Cerebellar nuclear complex (tissue), 1 donor: ENCODE data around the gene CACNA2D4.
"Not testable (repeated sequence)": the region's sequence is repeated elsewhere in the genome, so short reads cannot be mapped to it uniquely, and the experiment has no call there.

Experiments
- DNase-seq, 2 experiments: peaks; one replicate each; lab custom pipeline; 2025; lab: John Stamatoyannopoulos, UW

The CACNA2D4 gene

DNA sequence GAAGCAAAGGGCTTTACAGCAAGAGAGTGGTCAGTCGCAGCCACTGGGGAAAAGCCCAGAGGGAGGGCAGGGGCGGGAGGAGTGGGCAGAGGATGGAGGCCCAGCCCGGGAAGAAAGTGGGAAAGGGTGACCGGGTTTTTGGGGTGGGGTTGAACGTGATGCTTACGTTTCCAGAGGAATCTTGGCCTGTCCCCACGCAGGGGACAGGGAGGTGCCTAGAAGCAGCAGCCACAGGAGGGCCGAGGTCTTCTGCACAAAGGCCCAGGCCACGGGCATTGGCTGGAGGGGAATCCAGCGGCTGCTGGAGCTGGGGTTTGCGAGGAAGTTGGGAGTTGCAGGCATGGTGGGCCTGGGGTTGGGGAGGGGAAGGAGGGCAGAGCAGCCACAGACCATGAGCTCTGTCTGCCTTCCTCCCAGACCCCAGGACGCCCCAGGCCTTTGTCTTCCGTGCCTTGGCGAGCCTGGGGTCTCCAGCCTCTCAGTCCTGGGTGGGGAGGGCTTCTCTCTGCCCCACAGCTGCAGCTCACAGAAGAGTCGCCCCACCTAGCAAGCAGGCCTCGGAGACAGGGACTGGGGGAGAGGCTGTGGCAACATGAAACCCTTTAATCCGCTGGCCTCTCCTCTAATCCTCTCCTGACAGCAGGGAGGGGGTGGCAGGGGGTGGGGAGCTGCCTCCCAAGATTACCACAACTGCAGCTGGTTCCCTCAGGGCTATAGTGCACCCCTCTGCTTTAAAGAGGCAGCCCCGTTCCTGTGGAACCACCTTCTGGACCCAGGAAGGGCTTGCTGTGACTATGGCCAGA, at the start of gene CACNA2D4:
CACNA2D4 (minus strand) TSS at position 572 of the 803 bp plus-strand sequence; CDS start at position 393, 179 bp downstream.
- DNase-seq = no peak

- DNase-seq = no peak
Observed at GRCh38 chr12:1966561-1967226, 48.2 kb upstream of the CACNA2D4 start.

- no peak for DNase-seq
Observed at GRCh38 chr12:1965916-1966315, 47.5 kb upstream of the CACNA2D4 start.

GRCh38 chr12:1962051-1963020, 43.9 kb upstream of the CACNA2D4 start:
- DNase-seq = no peak

- DNase-seq = no peak
Observed at GRCh38 chr12:1956716-1957115, 38.3 kb upstream of the CACNA2D4 start.

GRCh38 chr12:1949771-1950470, 31.5 kb upstream of the CACNA2D4 start:
- no peak for DNase-seq

DNA sequence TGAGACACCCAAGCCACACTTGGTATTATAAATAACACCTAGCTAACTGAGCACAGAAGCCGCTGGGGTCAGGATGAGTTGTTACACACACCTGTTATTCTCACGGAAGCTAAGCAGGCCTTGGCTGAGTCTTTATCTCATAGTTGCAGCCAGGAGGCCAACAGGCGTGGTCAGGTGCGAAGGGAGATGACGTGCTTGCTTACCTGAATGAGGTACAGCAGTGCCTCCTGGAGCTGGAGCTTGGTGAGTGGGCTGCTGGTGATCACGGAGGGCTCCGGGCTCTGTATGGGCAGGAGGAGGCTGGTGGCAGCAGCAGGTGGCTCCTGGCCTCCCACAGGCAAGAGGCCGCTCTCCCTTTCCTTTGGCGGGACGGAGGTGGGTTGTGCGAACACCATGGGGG, 30.4 kb upstream of the CACNA2D4 start:
- no peak for DNase-seq

DNA sequence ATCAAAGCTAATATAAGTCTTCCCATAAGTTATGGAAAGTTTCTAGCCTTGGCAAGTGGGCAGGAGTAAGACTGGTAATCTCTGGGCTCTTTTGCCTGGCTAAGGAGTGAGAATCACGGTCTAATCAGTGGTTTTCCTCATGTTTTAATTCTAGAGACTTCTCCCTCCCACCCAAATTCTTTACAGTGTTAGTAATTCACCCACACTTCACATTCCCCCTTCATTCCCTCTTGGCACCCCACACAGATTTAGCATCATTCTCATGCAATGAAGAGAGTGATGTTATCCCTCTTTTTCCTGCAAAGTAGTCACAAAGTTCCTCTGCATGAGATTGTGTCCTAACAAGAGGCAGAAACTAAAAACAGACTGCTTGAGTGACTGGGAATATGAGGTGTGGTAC, 28.6 kb upstream of the CACNA2D4 start:
- DNase-seq = no peak

GRCh38 chr12:1946296-1946695, 27.8 kb upstream of the CACNA2D4 start:
- no peak for DNase-seq

GRCh38 chr12:1945502-1945901, 27.1 kb upstream of the CACNA2D4 start:
- not testable (repeated sequence) for DNase-seq

DNA sequence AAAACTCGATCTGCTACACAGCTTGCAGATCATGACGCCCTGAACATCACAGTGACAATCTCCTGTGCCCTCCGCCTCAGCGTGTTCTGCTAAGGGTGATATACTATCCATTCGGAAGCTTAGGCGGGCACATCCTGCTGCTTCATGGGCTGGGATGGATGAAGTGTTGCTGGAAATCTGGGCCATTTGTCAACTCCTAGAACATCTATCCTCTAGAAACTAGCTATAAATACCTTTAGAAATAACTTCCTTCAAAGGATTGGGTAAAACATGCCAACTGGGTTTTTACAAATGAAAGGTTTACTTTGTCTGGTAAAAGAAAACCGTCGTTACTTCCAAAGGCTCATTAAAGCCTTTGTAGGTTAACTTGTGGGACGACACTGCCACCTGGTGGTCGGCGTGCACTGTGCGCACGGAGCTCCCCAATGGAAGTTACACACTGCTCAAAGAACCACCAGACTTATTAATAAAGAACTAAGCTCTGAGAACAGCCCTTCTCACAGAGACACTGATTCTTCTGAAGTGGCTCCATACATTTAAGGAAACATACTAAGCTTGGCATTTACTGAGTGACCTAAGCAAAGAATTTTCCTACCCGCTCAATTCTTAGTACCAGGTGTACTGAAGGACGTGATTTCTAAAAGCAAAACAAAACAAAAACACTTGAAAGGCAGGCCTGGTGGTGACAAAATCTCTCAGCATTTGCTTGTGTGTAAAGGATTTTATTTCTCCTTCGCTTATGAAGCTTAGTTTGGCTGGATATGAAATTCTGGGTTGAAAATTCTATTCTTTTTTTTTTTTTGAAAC, 21.6 kb upstream of the CACNA2D4 start:
- peak in 1 of 2 experiments; percentile 71 for DNase-seq

DNA sequence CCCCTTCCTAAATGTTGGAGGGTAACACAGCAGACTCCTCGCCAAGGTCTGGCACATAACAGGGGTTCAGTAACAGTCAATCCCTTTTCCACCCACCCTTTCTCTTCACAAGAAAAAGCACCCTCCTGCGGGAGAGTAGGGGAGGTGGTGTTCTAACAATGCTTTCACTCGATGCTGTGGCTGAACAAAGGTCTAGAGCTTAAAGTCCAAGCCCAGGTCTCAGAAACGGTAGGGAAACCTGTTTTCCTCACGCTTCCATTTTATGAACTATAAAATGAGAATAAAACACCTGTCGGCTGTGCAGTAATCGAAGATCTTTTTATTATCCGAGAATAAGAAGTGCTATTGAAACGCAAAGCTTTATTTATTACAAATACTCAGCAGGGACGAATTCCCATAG, 20.9 kb upstream of the CACNA2D4 start:
- no peak for DNase-seq

GRCh38 chr12:1937481-1938224, 19.2 kb upstream of the CACNA2D4 start:
- DNase-seq = no peak

GRCh38 chr12:1936406-1937320, 18.2 kb upstream of the CACNA2D4 start:
- peak in 1 of 2 experiments; percentile 52 for DNase-seq

DNA sequence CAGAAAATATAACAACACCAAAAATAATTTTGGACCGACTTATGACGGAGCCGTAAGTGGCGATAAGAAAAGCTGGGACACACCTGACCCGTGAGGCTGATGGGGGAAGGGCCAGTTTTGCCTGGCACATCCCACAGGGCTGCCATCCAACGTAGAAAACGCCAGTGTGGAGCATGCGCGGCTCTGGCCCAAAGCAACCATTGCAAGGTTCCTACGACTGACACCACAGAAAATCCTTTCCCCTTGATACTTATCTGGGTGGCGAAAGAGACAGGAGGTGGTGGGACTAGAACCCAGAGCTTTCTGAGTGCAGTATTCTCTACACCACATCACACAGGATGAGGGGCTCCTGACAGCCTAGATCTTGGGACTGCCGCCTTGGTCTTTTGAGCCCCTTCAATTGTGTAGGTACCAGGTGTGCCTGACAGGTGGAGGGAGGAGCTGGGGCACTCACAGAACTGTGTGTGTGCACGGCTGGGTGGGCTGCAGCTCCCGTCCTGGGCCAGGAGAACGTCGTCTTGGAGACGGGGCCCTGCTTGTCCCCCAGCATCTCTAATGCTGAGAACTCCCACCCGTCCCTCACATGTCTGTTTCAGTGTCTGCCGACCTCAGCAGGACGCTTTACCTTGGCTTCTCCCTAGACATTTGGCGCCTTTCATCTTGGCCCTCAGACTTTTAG, 17.4 kb upstream of the CACNA2D4 start:
- peak in 1 of 2 experiments; percentile 38 for DNase-seq

DNA sequence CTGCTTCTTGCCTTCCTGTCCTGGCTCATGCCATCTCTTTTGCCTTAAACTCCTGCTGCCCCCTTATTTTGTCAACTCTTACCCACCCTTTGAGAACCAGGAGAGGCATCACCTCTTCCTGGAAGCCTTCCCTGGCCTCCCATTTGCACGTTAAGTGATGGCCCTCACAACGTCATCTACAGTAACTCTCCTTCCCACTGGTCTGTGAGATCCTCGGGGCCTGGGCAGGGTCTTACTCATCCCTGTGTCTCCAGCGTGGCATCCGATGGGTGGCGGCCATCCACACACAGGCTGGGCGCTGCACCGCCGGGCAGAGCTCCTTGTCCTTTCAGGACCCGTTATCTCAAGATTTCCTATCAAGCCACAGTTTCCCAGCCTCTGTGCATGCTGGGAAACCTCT, 16.8 kb upstream of the CACNA2D4 start:
- no peak for DNase-seq

GRCh38 chr12:1934831-1935230, 16.4 kb upstream of the CACNA2D4 start:
- no peak for DNase-seq

DNA sequence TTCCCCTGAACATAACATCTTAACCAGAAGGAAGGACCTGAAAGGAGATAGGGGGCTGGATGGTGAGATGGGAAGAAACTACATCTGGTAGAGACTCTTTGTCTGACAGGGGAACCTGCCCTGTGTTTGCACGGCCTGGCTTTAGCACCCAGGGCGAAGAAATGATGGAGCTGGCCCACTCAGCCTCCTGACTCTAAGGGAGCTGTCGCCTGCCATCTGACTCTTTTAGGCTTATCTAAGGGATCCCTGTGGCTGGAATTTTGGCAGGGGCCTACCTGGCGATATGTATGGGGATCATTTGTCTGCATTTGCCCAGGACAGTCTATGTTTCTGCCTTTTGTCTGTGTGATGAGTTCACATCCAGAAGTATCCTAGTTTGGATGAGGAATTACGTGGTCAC, 15.6 kb upstream of the CACNA2D4 start:
- no peak for DNase-seq
